T-cell (primary cell): ENCODE results near the gene CTNNA1. TPM values are rescaled to one million over a fixed set of nuclear protein-coding genes. Genes with fewer than 3 reads are reported as not detected.

ENCODE experiments used
- ATAC-seq, 4 experiments: fragments of 200-7000 bp in 3 of 4; fragments of 150-1000 bp in 1 of 4; cut with Tn5 transposase; replicated peaks in 1 of 4; 1 replicate in 3 of 4; 2 replicates in 1 of 4; pipeline ENCODE4 v1.10.0; 2021; ENCODE audit warnings: moderate library complexity in 3 of 4, mild to moderate bottlenecking in 2 of 4, moderate number of reproducible peaks in 1 of 4
- CTCF ChIA-PET, 2 donors: fragments of 300-600 bp; sonication (Branson Sonifier 250); formaldehyde crosslinking; loops; one replicate each; lab custom pipeline; 2022; ENCODE audit warnings: antibody characterized with exemption in 2 of 2; lab: Charles Lee
- POLR2A ChIA-PET, 2 donors: fragments of 300-600 bp; sonication (Branson Sonifier 250); formaldehyde crosslinking; loops; one replicate each; lab custom pipeline; 2022; ENCODE audit warnings: antibody characterized with exemption in 2 of 2; lab: Charles Lee
- DNase-seq, 35 experiments: peaks; one replicate each; pipeline versions ENCODE4 v3.0.0 to v3.0.0-alpha.2; 2013 to 2023
- H3K27ac ChIP-seq: one replicate; pipeline ENCODE4 v1.5.1; 2013; ENCODE audit warnings: low read length
- H3K27me3 ChIP-seq, 2 experiments: replicated peaks in 1 of 2; 1 replicate in 1 of 2; 2 replicates in 1 of 2; pipeline versions ENCODE4 v1.6.1 to v1.7.0; 2013; ENCODE audit warnings: low read length in 1 of 2, mixed read lengths in 1 of 2; ENCODE audit not compliant: control insufficient read depth in 2 of 2, insufficient read depth in 2 of 2; ENCODE audit errors: extremely low read depth in 1 of 2
- H3K36me3 ChIP-seq, 2 donors: 1 replicate in 1 of 2; 2 replicates in 1 of 2; pipeline versions ENCODE4 v1.6.1 to v1.7.0; 2013; ENCODE audit warnings: low read length in 1 of 2; ENCODE audit not compliant: control insufficient read depth in 2 of 2, insufficient read depth in 1 of 2; ENCODE audit errors: extremely low read depth in 1 of 2
- H3K4me1 ChIP-seq, 2 experiments: 1 replicate in 1 of 2; 2 replicates in 1 of 2; pipeline versions ENCODE4 v1.6.1 to v1.7.0; 2013; ENCODE audit warnings: low read length in 2 of 2, mixed read lengths in 1 of 2; ENCODE audit not compliant: insufficient read depth in 2 of 2, control insufficient read depth in 1 of 2; ENCODE audit errors: extremely low read depth in 1 of 2
- H3K4me3 ChIP-seq, 2 donors: 1 replicate in 1 of 2; 2 replicates in 1 of 2; pipeline versions ENCODE4 v1.5.1 to v1.7.0; 2013; ENCODE audit warnings: mild to moderate bottlenecking in 2 of 2, low read length in 1 of 2, moderate library complexity in 1 of 2; ENCODE audit not compliant: control insufficient read depth in 1 of 2; ENCODE audit errors: extremely low read depth in 1 of 2
- H3K9me3 ChIP-seq: 2 replicates; pipeline ENCODE4 v1.7.0; 2013
- H3K27ac Mint-ChIP-seq, 2 donors: one replicate each; pipeline ENCODE4 v1.8.0; 2020 to 2021; ENCODE audit warnings: mild to moderate bottlenecking in 2 of 2, mixed read lengths in 2 of 2
- H3K27me3 Mint-ChIP-seq, 2 donors: one replicate each; pipeline ENCODE4 v1.8.0; 2021 to 2022; ENCODE audit warnings: mixed read lengths in 2 of 2
- H3K36me3 Mint-ChIP-seq: one replicate; pipeline ENCODE4 v1.8.0; 2021; ENCODE audit warnings: mixed read lengths
- H3K4me1 Mint-ChIP-seq, 3 donors: one replicate each; pipeline ENCODE4 v1.8.0; 2020 to 2022; ENCODE audit warnings: mixed read lengths in 3 of 3, mild to moderate bottlenecking in 1 of 3
- H3K4me3 Mint-ChIP-seq, 3 donors: one replicate each; pipeline ENCODE4 v1.8.0; 2020 to 2022; ENCODE audit warnings: mild to moderate bottlenecking in 3 of 3, mixed read lengths in 3 of 3, moderate library complexity in 3 of 3
- H3K9me3 Mint-ChIP-seq, 3 donors: one replicate each; pipeline ENCODE4 v1.8.0; 2020 to 2022; ENCODE audit warnings: mixed read lengths in 3 of 3
- WGBS: methylation state at CpG from one replicate; pipeline ENCODE4 v1.1.5; 2013; ENCODE audit warnings: missing lambda C conversion rate; ENCODE audit not compliant: insufficient coverage; 5-methylcytosine and 5-hydroxymethylcytosine counted together
- total RNA-seq, 35 experiments: library from RNA in 6 of 35; stranded (reverse) in 6 of 35; fragments of 120-200 nt in 1 of 35; gene quantifications; one replicate each; pipeline versions ENCODE4 v1.2.1 to v1.2.4 and lab custom pipeline; 2013 to 2026

CTNNA1 gene
- total RNA-seq, 5 donors from 2014 or later (not counting 1 experiment from before 2014, with no cell fraction given), result 13.5 to 33.3 (median 18.5) TPM

DNA sequence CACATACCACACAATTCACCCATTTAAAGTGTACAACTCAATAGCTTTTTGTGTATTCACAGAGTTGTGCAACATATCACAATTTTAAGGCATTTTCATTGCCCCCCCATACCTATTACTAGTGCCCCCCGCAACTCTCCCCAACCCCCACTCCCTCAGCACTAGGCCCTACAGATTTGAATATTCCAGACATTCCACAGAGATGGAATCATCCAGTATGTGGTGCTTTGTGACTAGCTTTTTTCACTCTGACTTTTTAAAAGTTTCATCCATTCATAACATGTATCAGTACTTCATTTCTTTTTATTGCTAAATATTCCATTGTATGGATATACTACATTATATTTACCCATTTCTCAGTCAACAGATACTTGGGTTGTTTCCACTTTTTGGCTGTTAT lies 224.9 kb downstream of the CTNNA1 start:
- no peak overlapping the region for H3K27ac Mint-ChIP-seq
- H3K9me3 Mint-ChIP-seq, result no peaks in the 10 kb centered on the region
- ATAC-seq (no peak), DNase-seq (no peak)
- WGBS, result no CpG with 5 or more reads among the region's 1 CpG
- H3K4me3 ChIP-seq, result no peak overlapping the region
- H3K36me3 Mint-ChIP-seq, result no peaks in the 10 kb centered on the region
- H3K27me3 Mint-ChIP-seq, result no peaks in the 10 kb centered on the region
- ChIA-PET POLR2A (no interaction called here), CTCF (no interaction called here)
- H3K4me3 Mint-ChIP-seq, result no peak overlapping the region
- H3K4me1 ChIP-seq, result peaks cover 20 to 33% of the 10 kb centered on the region in 2 experiments
- no peaks in the 10 kb centered on the region for H3K9me3 ChIP-seq
- no peaks in the 10 kb centered on the region for H3K36me3 ChIP-seq
- peaks cover 31 to 36% (median 34%) of the 10 kb centered on the region in 3 donors for H3K4me1 Mint-ChIP-seq
- H3K27me3 ChIP-seq, result no peaks in the 10 kb centered on the region
- no peak overlapping the region for H3K27ac ChIP-seq

DNA sequence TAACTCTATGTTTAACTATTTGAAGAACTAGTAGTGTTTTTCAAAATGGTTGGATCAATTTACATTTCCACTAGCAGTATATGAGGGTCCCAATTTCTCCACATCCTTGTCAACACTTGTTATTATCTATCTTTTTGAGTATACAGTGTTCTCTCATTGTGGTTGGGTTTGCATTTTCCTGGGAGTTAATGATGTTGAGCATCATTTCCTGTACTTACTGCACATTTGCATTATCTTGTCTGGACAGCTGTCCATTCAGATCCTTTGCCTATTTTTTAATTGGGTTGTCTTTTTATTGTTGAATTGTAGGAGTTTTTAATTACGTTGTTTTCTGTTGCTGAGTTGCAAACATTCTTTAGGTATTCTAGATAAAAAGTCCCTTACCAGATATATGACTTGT lies 225.4 kb downstream of the CTNNA1 start:
- WGBS, result no CpG with 5 or more reads among the region's 1 CpG
- Histone ChIP-seq H3K36me3 (no peaks in the 10 kb centered on the region), H3K9me3 (no peaks in the 10 kb centered on the region), H3K27me3 (no peaks in the 10 kb centered on the region), H3K4me3 (no peak overlapping the region), H3K4me1 (peaks cover 20 to 33% of the 10 kb centered on the region in 2 experiments), H3K27ac (no peak overlapping the region)
- Mint-ChIP-seq H3K4me1 (peaks cover 32 to 37% (median 36%) of the 10 kb centered on the region in 3 donors), H3K27ac (no peak overlapping the region), H3K4me3 (no peak overlapping the region), H3K36me3 (peaks cover 2% of the 10 kb centered on the region), H3K9me3 (no peaks in the 10 kb centered on the region), H3K27me3 (peaks cover 0 to 1% of the 10 kb centered on the region in 2 donors)
- ChIA-PET POLR2A (no interaction called here), CTCF (no interaction called here)
- DNase-seq (no peak), ATAC-seq (no peak)

DNA sequence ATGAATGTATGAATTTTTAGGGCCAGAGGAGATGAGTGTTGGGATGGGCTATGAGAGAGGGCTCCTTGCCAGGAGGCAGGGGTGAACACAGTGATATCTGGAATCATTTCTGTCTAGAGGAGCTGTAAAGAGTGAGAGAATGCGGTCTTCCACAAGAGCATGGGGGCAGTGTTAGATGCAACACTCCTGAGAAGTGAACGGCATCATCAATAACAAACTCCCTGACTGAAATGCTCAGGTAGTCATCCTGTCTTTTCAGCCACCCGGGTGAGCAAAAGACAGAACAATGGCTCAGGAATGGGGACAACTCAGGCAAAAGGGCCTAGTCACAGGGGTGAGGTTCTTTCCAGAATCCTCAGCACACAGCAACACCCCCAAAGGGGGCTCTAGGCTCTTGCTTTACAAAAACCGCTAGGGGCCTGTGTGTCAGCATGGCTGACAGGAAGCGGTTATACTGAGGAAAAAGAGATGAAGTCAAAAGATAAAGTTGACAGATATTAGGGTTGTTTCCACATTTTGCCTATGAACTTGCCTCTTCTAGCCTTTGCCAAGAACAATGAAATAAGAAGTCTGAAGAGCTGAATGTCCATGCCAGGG lies 226.6 kb downstream of the CTNNA1 start:
- no peaks in the 10 kb centered on the region for H3K27me3 ChIP-seq
- Mint-ChIP-seq H3K27ac (peak overlapping the region; percentile 12 to 40), H3K36me3 (peaks cover 5% of the 10 kb centered on the region), H3K4me3 (peak overlapping the region in 1 of 3 donors; percentile 72), H3K27me3 (peaks cover 0 to 6% of the 10 kb centered on the region in 2 donors), H3K4me1 (peaks cover 34 to 42% (median 39%) of the 10 kb centered on the region in 3 donors), H3K9me3 (no peaks in the 10 kb centered on the region)
- DNase-seq (peak in 27 of 35 experiments; percentile 2 to 52 (median 21)), ATAC-seq (peak; percentile 61 to 90 (median 70))
- no peaks in the 10 kb centered on the region for H3K36me3 ChIP-seq
- no peak overlapping the region for H3K27ac ChIP-seq
- H3K4me3 ChIP-seq, result peak overlapping the region in 1 of 2 donors; percentile 6
- H3K9me3 ChIP-seq, result no peaks in the 10 kb centered on the region
- POLR2A ChIA-PET, result no interaction called here
- WGBS, result no CpG with 5 or more reads among the region's 5 CpGs
- CTCF ChIA-PET, result no interaction called here
- peaks cover 20 to 33% of the 10 kb centered on the region in 2 experiments for H3K4me1 ChIP-seq

DNA sequence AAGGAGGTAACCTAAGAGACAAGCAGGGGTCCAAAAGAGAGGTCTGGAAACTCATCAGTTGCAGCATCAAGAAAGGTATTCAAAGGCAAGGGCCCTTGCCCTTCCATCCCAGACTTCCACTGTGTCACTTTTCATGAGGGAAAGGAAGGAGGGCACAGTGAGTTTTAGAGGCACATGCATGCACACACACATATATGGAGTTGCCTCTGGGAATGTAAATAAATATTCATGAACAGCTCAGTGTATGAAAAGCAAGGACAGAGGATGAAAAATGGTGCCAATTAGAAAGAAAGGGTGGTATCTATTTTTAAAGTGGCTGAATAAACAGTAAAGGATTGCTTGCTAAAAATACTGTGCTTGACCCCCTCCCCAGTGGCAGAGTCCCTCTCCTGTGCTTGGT lies 227.2 kb downstream of the CTNNA1 start:
- Histone ChIP-seq H3K4me1 (peaks cover 20 to 33% of the 10 kb centered on the region in 2 experiments), H3K27me3 (no peaks in the 10 kb centered on the region), H3K36me3 (no peaks in the 10 kb centered on the region), H3K27ac (no peak overlapping the region), H3K4me3 (no peak overlapping the region), H3K9me3 (no peaks in the 10 kb centered on the region)
- ChIA-PET CTCF (no interaction called here), POLR2A (no interaction called here)
- ATAC-seq, result no peak
- Mint-ChIP-seq H3K4me1 (peaks cover 34 to 42% (median 39%) of the 10 kb centered on the region in 3 donors), H3K36me3 (peaks cover 5% of the 10 kb centered on the region), H3K4me3 (peak overlapping the region in 1 of 3 donors; percentile 72), H3K9me3 (no peaks in the 10 kb centered on the region), H3K27ac (peak overlapping the region in 1 of 2 donors; percentile 40), H3K27me3 (peaks cover 0 to 6% of the 10 kb centered on the region in 2 donors)
- no peak for DNase-seq

DNA sequence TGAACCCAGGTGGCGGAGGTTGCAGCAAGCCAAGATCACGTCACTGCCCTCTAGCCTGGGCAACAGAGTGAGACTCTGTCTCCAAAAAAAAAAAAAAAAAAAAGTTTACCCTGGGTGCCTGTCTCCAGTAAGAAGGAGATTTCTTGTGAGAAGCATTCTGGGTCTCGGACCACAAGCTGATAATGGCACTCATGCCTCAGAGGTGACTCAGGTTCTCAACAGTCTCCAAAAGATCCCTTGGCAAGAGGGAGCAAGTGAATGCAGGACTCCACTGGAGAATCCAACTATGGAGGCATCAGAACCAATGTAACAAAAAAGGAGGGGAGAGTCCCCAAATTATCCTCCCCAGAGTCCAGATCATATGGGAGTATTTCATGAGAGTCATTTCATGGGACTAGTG lies 227.9 kb downstream of the CTNNA1 start:
- no peak for DNase-seq
- CTCF ChIA-PET, result no interaction called here
- Mint-ChIP-seq H3K9me3 (no peaks in the 10 kb centered on the region), H3K36me3 (peaks cover 5% of the 10 kb centered on the region), H3K27me3 (peaks cover 0 to 6% of the 10 kb centered on the region in 2 donors), H3K4me3 (peak overlapping the region in 1 of 3 donors; percentile 72), H3K4me1 (peaks cover 34 to 42% (median 39%) of the 10 kb centered on the region in 3 donors), H3K27ac (no peak overlapping the region)
- Histone ChIP-seq H3K4me3 (no peak overlapping the region), H3K27me3 (no peaks in the 10 kb centered on the region), H3K27ac (no peak overlapping the region), H3K9me3 (no peaks in the 10 kb centered on the region), H3K4me1 (peaks cover 20 to 33% of the 10 kb centered on the region in 2 experiments), H3K36me3 (no peaks in the 10 kb centered on the region)
- ATAC-seq, result no peak
- WGBS, result 100% methylated on average over 3 of the region's 3 CpGs
- POLR2A ChIA-PET, result no interaction called here

DNA sequence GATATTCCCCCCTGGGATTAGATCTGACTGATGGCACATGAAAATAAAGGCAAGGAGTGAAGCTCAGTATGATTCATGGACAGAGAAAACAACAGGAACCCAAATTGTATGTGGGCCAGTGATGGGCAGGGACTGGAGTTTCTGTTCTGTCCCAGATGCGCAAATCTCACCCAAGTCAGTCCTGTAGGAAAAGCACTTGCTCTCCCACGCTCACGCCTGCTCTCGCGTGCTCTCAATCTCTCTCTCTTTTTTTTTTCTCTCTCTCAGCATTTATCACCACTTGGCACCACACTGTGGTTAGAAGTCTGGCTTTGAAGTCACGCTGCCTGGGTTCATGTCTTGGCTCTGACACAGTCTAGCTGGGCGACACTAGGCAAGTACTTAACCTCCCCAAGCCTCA lies 228.4 kb downstream of the CTNNA1 start:
- H3K9me3 Mint-ChIP-seq, result no peaks in the 10 kb centered on the region
- CTCF ChIA-PET, result no interaction called here
- no peaks in the 10 kb centered on the region for H3K27me3 ChIP-seq
- 10% methylated on average over 5 of the region's 7 CpGs for WGBS
- peak; percentile 32 to 76 (median 72) for ATAC-seq
- H3K27me3 Mint-ChIP-seq, result peaks cover 0 to 6% of the 10 kb centered on the region in 2 donors
- peak overlapping the region in 1 of 3 donors; percentile 72 for H3K4me3 Mint-ChIP-seq
- peaks cover 20 to 33% of the 10 kb centered on the region in 2 experiments for H3K4me1 ChIP-seq
- no peak overlapping the region for H3K27ac ChIP-seq
- no peaks in the 10 kb centered on the region for H3K36me3 ChIP-seq
- POLR2A ChIA-PET, result interaction anchor here in 1 of 2 donors (1.1 kb wide), 1 partner anchor 10 kb away, joined by 5 read pairs; no protein-coding TSS in a partner anchor
- no peak overlapping the region for H3K27ac Mint-ChIP-seq
- H3K9me3 ChIP-seq, result no peaks in the 10 kb centered on the region
- DNase-seq, result peak in 21 of 35 experiments; percentile 2 to 52 (median 14)
- H3K36me3 Mint-ChIP-seq, result peaks cover 5% of the 10 kb centered on the region
- H3K4me1 Mint-ChIP-seq, result peaks cover 34 to 42% (median 39%) of the 10 kb centered on the region in 3 donors
- H3K4me3 ChIP-seq, result no peak overlapping the region
